GM12878 (cell line): ENCODE results near the gene ERO1B. TPM values are rescaled to one million over a fixed set of nuclear protein-coding genes. Genes with fewer than 3 reads are reported as not detected.

Experiments used
- ATAC-seq: fragments of 200-7000 bp; cut with Tn5 transposase; 3 replicates; pipeline ENCODE4 v1.9.1; 2020; ENCODE audit warnings: mild to moderate bottlenecking, moderate library complexity
- BruUV-seq: library from RNA; stranded (reverse); fragments of 400-500 nt; replicated peaks from 2 replicates; lab custom pipeline; 2021; lab: Mats Ljungman, UMichigan
- CTCF ChIA-PET: fragments of 300-600 bp; sonication (Branson Sonifier 250); formaldehyde crosslinking; extraction: SDS; loops from one replicate; lab custom pipeline; 2021; ENCODE audit warnings: inconsistent platforms; lab: Yijun Ruan, JAX
- POLR2A ChIA-PET: fragments of 350-600 bp; formaldehyde crosslinking; extraction: SDS; loops from one replicate; lab custom pipeline; 2021; ENCODE audit warnings: inconsistent platforms; lab: Charles Lee
- RAD21 ChIA-PET: fragments of 300-600 bp; sonication (Branson Sonifier 250); formaldehyde crosslinking; loops from one replicate; lab custom pipeline; 2023; ENCODE audit warnings: antibody characterized with exemption; ENCODE audit not compliant: unreplicated experiment; lab: Charles Lee
- SMC1A ChIA-PET: fragments of 300-600 bp; sonication (Branson Sonifier 250); formaldehyde crosslinking; loops from one replicate; lab custom pipeline; 2023; ENCODE audit not compliant: unreplicated experiment, uncharacterized antibody; lab: Charles Lee
- DNase-seq: peaks from one replicate; pipeline ENCODE4 v3.0.0-alpha.2; 2011; ENCODE audit warnings: low read depth, low spot score
- FAIRE-seq: peaks from 3 replicates; lab custom pipeline; 2011; peaks lifted over from hg19 to GRCh38; lab: Jason Lieb, UNC
- H2AFZ ChIP-seq: 2 replicates; pipeline ENCODE4 v1.6.0; 2011; ENCODE audit warnings: low read depth, low read length, control low read depth; ENCODE audit not compliant: control insufficient read depth
- H3K27ac ChIP-seq: 2 replicates; pipeline ENCODE4 v1.5.1; 2011; ENCODE audit warnings: control low read depth; ENCODE audit not compliant: control insufficient read depth, insufficient read depth
- H3K27me3 ChIP-seq, 2 experiments: replicated peaks in 1 of 2; 2 replicates each; pipeline versions ENCODE4 v1.6.0 to v1.6.1; 2011; ENCODE audit warnings: low read length in 1 of 2; ENCODE audit not compliant: control insufficient read depth in 2 of 2, insufficient read depth in 2 of 2
- H3K36me3 ChIP-seq, 2 experiments: 2 replicates each; pipeline ENCODE4 v1.5.1; 2011; ENCODE audit warnings: low read length in 1 of 2; ENCODE audit not compliant: control insufficient read depth in 2 of 2, insufficient read depth in 2 of 2
- H3K4me1 ChIP-seq: 2 replicates; pipeline ENCODE4 v1.6.1; 2011; ENCODE audit warnings: mild to moderate bottlenecking, low read length, moderate library complexity, mixed read lengths; ENCODE audit not compliant: control insufficient read depth, insufficient read depth
- H3K4me2 ChIP-seq: 2 replicates; pipeline ENCODE4 v1.6.0; 2011; ENCODE audit warnings: control low read depth; ENCODE audit not compliant: control insufficient read depth, insufficient read depth
- H3K4me3 ChIP-seq: fragments of 200-600 bp; sonication (generic); 2 replicates; pipeline ENCODE4 v1.5.1; 2016
- H3K79me2 ChIP-seq: 2 replicates; pipeline ENCODE4 v1.6.0; 2011; ENCODE audit warnings: low read length; ENCODE audit not compliant: control insufficient read depth, insufficient read depth
- H3K9ac ChIP-seq: 2 replicates; pipeline ENCODE4 v1.8.0; 2011; ENCODE audit warnings: low read length, control low read depth, mixed read lengths; ENCODE audit not compliant: control insufficient read depth, insufficient read depth
- H3K9me3 ChIP-seq: replicated peaks from 3 replicates; pipeline ENCODE4 v1.5.1; 2011; ENCODE audit warnings: mild to moderate bottlenecking, low read length; ENCODE audit not compliant: control insufficient read depth, insufficient read depth
- H4K20me1 ChIP-seq: 2 replicates; pipeline ENCODE4 v1.6.0; 2011; ENCODE audit not compliant: control insufficient read depth, insufficient read depth
- CREB1 ChIP-seq: IDR thresholded peaks from 2 replicates; pipeline ENCODE4 v1.6.1; 2012; ENCODE audit warnings: low read depth, mild to moderate bottlenecking, inconsistent platforms
- E4F1 ChIP-seq: fragments of 450-650 bp; IDR thresholded peaks from 2 replicates; pipeline ENCODE4 v1.6.1; 2018; ENCODE audit warnings: borderline replicate concordance, mild to moderate bottlenecking; ENCODE audit not compliant: partially characterized antibody
- SMAD1 ChIP-seq: fragments of 450-650 bp; IDR thresholded peaks from 2 replicates; pipeline ENCODE4 v1.6.1; 2018; ENCODE audit warnings: mild to moderate bottlenecking, low read depth; ENCODE audit not compliant: partially characterized antibody
- ZNF592 ChIP-seq: fragments of 450-650 bp; IDR thresholded peaks from 2 replicates; pipeline ENCODE4 v1.6.1; 2017; ENCODE audit warnings: mild to moderate bottlenecking, moderate library complexity
- WGBS: methylation state at CpG from one replicate; pipeline ENCODE4 v1.1.6; 2016; ENCODE audit warnings: low lambda C conversion rate; ENCODE audit not compliant: insufficient replicate concordance, insufficient coverage; ENCODE audit errors: missing lambda C conversion rate; 5-methylcytosine and 5-hydroxymethylcytosine counted together
- in situ Hi-C: fragments of 300-500 bp; cut with MboI; formaldehyde crosslinking; loops from 9 replicates; pipeline ENCODE4 v1.14.3; 2018; ENCODE audit warnings: mixed read lengths
- intact Hi-C: fragments of 100-400 bp; cut with micrococcal nuclease; formaldehyde crosslinking; loops from one replicate; pipeline ENCODE4 v1.14.2; 2022; ENCODE audit not compliant: unreplicated experiment
- polyA plus RNA-seq, 11 experiments: library from polyadenylated mRNA; depleted of rRNA in 4 of 11; unstranded in 6 of 11; stranded (reverse) in 5 of 11; fragments of >200 nt; fragmentation: Nextera tagmentation in 4 of 11; fragmentation: Illumina TruSeq in 1 of 11; extraction: Ambion mirVana in 4 of 11; extraction: Trizol in 1 of 11; gene quantifications; 1 replicate in 1 of 11; 2 replicates in 10 of 11; pipeline versions ENCODE4 v1.2.1 to v1.2.3, GENCODE V29; 2011 to 2016; ENCODE audit warnings: inconsistent platforms in 2 of 11, missing spikeins in 2 of 11, low read depth in 1 of 11
- total RNA-seq, 4 experiments: library from RNA; depleted of rRNA in 3 of 4; stranded (reverse); fragments of >200 nt in 3 of 4; fragmentation: Illumina TruSeq in 1 of 4; extraction: Trizol in 1 of 4; gene quantifications; 2 replicates each; pipeline versions ENCODE4 v1.2.1 to v1.2.3, GENCODE V29; 2013 to 2021

The ERO1B gene
- total and polyA plus RNA-seq, 10 of the 15 experiments (the other 5 are each of a cell fraction or from before 2014, with no cell fraction given): 9.0 to 30.9 (median 23.0) TPM

- no peak for TF ChIP-seq CREB1
These were observed 28.6 kb downstream of the ERO1B start (continued) for GRCh38 chr1:236253119-236253518.

- no peaks in the 10 kb centered on the region for H3K9me3 ChIP-seq
- SMC1A ChIA-PET: interaction anchor here (0.7 to 1.2 kb wide), 5 partner anchors 13 to 45 kb away, joined by 3 to 6 read pairs (median 5); no protein-coding TSS in a partner anchor
- no peak overlapping the region for H3K4me2 ChIP-seq
- in situ Hi-C loops: no loop called here
- RAD21 ChIA-PET: interaction anchor here (1.3 kb wide), 1 partner anchor 234 kb away, joined by 3 read pairs; no protein-coding TSS in a partner anchor
- no peak overlapping the region for H2AFZ ChIP-seq
- no TSS peak for BruUV-seq
- POLR2A ChIA-PET: no interaction called here
- no peak overlapping the region for H3K4me3 ChIP-seq
- no peak for FAIRE-seq
- H3K4me1 ChIP-seq: no peaks in the 10 kb centered on the region
- peaks cover 2% of the 10 kb centered on the region for H3K79me2 ChIP-seq
- 100% methylated on average over 1 of the region's 1 CpG for WGBS
- H3K27ac ChIP-seq: no peak overlapping the region
- H4K20me1 ChIP-seq: no peaks in the 10 kb centered on the region
- CTCF ChIA-PET: interaction anchor here (1.5 kb wide), 1 partner anchor 274 kb away, joined by 3 read pairs; no protein-coding TSS in a partner anchor
- intact Hi-C loops: no loop called here
- peaks cover 4 to 8% of the 10 kb centered on the region in 2 experiments for H3K36me3 ChIP-seq
- no peak overlapping the region for H3K9ac ChIP-seq
- no peaks in the 10 kb centered on the region for H3K27me3 ChIP-seq
- TF ChIP-seq ZNF592: no peak
- no peak for TF ChIP-seq E4F1
- TF ChIP-seq SMAD1: no peak
- TF ChIP-seq, all 136 proteins: peak for 0
- ATAC-seq: no peak
- no peak for DNase-seq
These were observed 30.2 kb downstream of the ERO1B start for GRCh38 chr1:236251587-236251986.
